NCI-H748 (cell line): Measurements from ENCODE around the gene IMMP2L.
"Not testable (repeated sequence)": the region's sequence is repeated elsewhere in the genome, so short reads cannot be mapped to it uniquely, and the experiment has no call there.

Source experiments
- DNase-seq: peaks from one replicate; lab custom pipeline; 2025; ENCODE audit not compliant: unreplicated experiment; lab: John Stamatoyannopoulos, UW

Gene IMMP2L

GRCh38 chr7:111510584-111511378 lies 51.5 kb downstream of the IMMP2L start:
- DNase-seq, result no peak

GRCh38 chr7:111510062-111510461 lies 52.2 kb downstream of the IMMP2L start:
- DNase-seq, result no peak

GRCh38 chr7:111509288-111509687 lies 53.0 kb downstream of the IMMP2L start:
- DNase-seq, result no peak

GRCh38 chr7:111508387-111508786 lies 53.9 kb downstream of the IMMP2L start:
- no peak for DNase-seq

GRCh38 chr7:111505422-111505821 lies 56.9 kb downstream of the IMMP2L start:
- not testable (repeated sequence) for DNase-seq

- not testable (repeated sequence) for DNase-seq
These were observed 60.5 kb downstream of the IMMP2L start for GRCh38 chr7:111501799-111502198.

GRCh38 chr7:111499027-111499426 lies 63.3 kb downstream of the IMMP2L start:
- no peak for DNase-seq

- DNase-seq, result no peak
These were observed 63.8 kb downstream of the IMMP2L start for GRCh38 chr7:111498391-111499007.

- no peak for DNase-seq
These were observed 67.0 kb downstream of the IMMP2L start for GRCh38 chr7:111495173-111495810.

GRCh38 chr7:111492234-111492633 lies 70.1 kb downstream of the IMMP2L start:
- DNase-seq, result no peak

GRCh38 chr7:111486472-111487142 lies 75.7 kb downstream of the IMMP2L start:
- peak; percentile 79 for DNase-seq

GRCh38 chr7:111485701-111486380 lies 76.5 kb downstream of the IMMP2L start:
- DNase-seq, result peak; percentile 16

GRCh38 chr7:111483078-111483477 lies 79.2 kb downstream of the IMMP2L start:
- DNase-seq, result no peak

GRCh38 chr7:111477462-111478225 lies 84.6 kb downstream of the IMMP2L start:
- no peak for DNase-seq

- DNase-seq, result no peak
These were observed 85.6 kb downstream of the IMMP2L start for GRCh38 chr7:111476586-111477293.

- no peak for DNase-seq
These were observed 86.3 kb downstream of the IMMP2L start for GRCh38 chr7:111475959-111476358.

GRCh38 chr7:111475419-111475748 lies 86.9 kb downstream of the IMMP2L start:
- DNase-seq, result no peak

GRCh38 chr7:111474723-111475418 lies 87.4 kb downstream of the IMMP2L start:
- DNase-seq, result no peak
